Fibroblast of the aortic adventitia (primary cell): ENCODE measurements around the gene PCSK5. TPM values are rescaled to one million over a fixed set of nuclear protein-coding genes. Genes with fewer than 3 reads are reported as not detected.

ENCODE experiments used
- DNase-seq: peaks from one replicate; pipeline ENCODE4 v3.0.0-alpha.2; 2010; ENCODE audit warnings: low read depth
- H3K4me3 ChIP-seq: 2 replicates; pipeline ENCODE4 v1.5.1; 2011; ENCODE audit warnings: low read depth, mild to moderate bottlenecking, control low read depth, low read length, moderate library complexity
- total RNA-seq: library from RNA; depleted of rRNA; stranded (reverse); fragments of >200 nt; gene quantifications from 2 replicates; pipeline ENCODE4 v1.2.3, GENCODE V29; 2012; ENCODE audit warnings: low replicate concordance
- TF ChIP-seq, protein P1 (sequence below): IDR thresholded peaks from 2 replicates; pipeline ENCODE4 v1.5.1; 2011; ENCODE audit warnings: mild to moderate bottlenecking, low read length, control low read depth, inconsistent platforms; ENCODE audit not compliant: insufficient read depth

The PCSK5 gene
- total RNA-seq, 1 donor, result 3.6 TPM

DNA sequence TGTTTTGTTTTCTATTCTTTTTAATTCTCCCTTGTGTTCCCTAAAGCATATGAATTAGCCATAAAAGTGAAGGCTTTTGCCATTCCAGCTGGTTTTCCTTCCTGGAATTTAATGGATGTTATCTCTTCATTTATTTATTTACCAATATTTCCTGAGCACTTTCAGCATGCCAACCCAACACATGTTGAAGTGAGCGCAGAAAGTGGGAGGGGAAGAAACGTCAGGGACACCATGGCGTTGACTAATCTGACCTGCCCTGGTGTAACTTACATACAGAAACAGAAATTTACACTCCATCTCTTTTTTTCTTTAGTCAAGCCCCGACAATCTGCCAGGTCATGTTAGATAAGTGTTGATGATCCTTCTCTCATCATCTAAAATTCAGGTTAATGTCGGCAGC, 247.5 kb downstream of the PCSK5 start:
- no peak for DNase-seq
- H3K4me3 ChIP-seq, result no peak overlapping the region
- TF ChIP-seq, protein P1, sequence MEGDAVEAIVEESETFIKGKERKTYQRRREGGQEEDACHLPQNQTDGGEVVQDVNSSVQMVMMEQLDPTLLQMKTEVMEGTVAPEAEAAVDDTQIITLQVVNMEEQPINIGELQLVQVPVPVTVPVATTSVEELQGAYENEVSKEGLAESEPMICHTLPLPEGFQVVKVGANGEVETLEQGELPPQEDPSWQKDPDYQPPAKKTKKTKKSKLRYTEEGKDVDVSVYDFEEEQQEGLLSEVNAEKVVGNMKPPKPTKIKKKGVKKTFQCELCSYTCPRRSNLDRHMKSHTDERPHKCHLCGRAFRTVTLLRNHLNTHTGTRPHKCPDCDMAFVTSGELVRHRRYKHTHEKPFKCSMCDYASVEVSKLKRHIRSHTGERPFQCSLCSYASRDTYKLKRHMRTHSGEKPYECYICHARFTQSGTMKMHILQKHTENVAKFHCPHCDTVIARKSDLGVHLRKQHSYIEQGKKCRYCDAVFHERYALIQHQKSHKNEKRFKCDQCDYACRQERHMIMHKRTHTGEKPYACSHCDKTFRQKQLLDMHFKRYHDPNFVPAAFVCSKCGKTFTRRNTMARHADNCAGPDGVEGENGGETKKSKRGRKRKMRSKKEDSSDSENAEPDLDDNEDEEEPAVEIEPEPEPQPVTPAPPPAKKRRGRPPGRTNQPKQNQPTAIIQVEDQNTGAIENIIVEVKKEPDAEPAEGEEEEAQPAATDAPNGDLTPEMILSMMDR, result no peak

DNA sequence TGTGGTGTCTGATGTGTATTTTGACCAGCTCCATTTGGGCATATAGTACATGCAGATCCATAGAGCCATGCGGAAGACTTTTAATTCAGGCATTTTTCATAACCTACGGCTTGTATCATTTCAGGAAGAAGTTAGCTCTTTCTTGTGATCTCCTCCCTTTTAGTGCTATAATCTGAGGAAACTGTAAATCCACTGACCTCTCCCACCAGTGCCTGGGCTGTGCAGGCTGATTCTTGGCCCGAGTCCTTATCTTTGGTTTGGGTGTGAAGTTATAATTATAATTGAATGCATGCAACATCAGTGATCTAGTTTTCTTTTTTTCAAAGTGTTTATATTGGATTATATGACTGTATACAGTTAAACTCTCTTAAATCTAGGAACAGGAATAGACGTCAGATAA, 247.9 kb downstream of the PCSK5 start:
- H3K4me3 ChIP-seq, result no peak overlapping the region
- TF ChIP-seq, protein P1, result no peak
- no peak for DNase-seq

DNA sequence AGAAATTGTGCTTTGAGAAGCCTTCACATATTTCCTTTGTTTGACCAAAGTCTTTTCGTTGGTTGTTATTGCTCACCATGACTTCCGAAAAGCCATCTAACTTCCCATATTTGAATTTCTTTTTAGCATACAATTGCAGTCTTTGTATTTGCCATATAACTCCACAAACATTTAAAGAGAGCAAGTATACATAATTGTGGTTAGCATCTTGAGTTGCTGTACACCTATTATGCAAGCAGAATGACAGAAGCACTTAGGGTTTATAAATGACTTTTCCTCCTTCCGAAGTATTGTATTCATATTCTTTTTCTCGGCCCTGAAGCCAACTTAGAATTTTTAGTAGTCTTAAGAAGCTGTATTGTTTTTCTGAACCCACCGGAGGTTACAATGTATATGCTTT, 253.4 kb downstream of the PCSK5 start:
- no peak overlapping the region for H3K4me3 ChIP-seq
- TF ChIP-seq, protein P1, result no peak
- no peak for DNase-seq

DNA sequence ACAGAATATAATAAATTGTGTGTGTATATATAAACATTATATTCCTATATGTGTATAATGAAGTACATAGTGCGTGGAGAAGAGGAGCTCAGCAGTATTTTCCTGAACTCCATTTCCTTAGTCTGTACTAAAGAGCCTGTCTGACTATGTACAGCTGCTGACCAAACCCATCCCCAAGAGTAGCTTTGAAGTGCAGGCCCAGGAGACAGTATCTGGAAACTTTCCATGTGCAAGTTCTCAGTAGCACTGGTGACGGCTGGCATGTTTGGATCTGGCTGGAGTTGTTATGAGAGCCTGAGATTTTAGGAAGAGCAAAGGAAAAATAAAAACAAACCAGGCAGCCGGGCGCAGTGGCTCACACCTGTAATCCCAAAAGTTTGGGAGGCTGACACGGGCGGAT, 259.5 kb downstream of the PCSK5 start:
- no peak overlapping the region for H3K4me3 ChIP-seq
- DNase-seq, result no peak
- TF ChIP-seq, protein P1, result no peak

DNA sequence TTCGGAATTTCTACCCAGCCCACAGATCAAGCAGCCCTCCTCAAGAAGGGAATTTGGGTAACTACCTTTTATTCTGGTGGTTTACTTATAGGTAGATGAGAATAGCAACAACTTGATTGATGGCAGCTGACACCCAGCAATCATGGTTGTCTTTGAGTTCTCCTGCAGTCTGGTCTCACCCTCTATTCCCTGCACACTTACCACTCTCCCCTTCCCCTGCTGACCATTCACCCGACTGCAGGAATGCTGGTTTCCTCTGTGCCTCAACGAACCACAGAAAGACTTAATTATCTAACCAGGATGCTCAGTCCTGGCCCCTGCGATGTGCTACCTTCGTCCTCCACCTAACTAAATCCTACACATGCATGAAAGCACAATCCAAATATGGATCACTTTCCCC, 260.8 kb downstream of the PCSK5 start:
- H3K4me3 ChIP-seq, result no peak overlapping the region
- TF ChIP-seq, protein P1, result no peak
- DNase-seq, result no peak

DNA sequence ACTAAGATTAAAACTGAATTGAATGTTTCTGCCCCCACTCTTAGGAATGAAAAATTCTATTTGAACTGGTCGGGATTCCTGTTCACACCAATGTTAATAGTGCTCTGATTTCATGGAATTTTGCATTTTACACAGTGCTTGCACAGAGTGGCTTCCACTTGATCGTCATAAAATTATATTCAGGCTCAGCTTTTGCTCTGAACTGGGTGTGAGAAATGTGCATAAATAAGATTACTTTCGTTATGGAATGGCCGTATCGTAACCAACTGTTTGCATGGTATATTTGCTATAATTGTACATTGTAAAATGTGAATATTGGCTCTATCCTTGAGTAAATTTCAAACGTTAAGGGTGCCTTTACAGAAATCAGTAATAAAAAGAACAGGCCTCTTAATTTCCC, 262.9 kb downstream of the PCSK5 start:
- TF ChIP-seq, protein P1, result no peak
- H3K4me3 ChIP-seq, result no peak overlapping the region
- DNase-seq, result no peak

DNA sequence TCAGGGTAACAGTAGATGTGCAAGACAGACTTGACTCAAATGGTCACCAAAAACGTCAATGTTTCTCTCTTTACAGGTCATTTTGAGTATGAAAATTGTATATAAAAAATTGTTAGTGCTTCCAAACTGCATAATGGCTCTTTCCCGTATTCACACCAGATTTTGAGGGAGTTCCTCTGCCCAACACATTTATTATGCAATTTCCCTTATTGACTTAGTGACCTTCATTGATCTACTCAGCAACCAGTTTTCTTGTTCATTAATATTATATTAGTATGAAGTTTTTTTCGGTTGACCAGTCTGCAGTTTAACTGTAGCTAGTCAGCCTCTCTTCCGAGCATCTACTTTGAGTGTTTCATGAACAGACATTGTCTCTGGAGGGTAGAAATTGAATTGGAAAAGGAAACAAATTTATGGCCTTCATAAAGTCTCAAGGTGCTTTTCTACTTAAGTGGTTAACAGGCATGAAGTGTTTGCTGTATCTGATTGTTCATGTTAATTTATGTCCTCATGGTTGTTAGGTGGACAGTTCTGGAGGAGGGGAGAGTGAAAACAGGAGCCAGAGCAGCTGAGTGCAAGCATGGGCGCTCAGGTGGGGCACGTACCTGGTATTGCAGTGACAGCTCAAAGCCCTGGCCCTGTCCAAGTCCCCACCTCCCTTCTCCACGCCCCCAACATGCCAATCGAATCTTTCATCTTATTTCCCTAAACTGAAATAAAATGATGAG, 263.6 kb downstream of the PCSK5 start:
- TF ChIP-seq, protein P1, result no peak

More for the DNA sequence above, 263.6 kb downstream of the PCSK5 start:
- H3K4me3 ChIP-seq, result no peak overlapping the region
- DNase-seq, result no peak
